Dermis microvascular lymphatic vessel endothelial cell (primary cell): ENCODE measurements around the gene GCNT3. TPM values are rescaled to one million over a fixed set of nuclear protein-coding genes. Genes with fewer than 3 reads are reported as not detected.

Experiments used
- DNase-seq, 2 donors: peaks; one replicate each; pipeline versions ENCODE4 v3.0.0 to v3.0.0-alpha.2; 2010; ENCODE audit warnings: low read depth in 2 of 2
- total RNA-seq: library from RNA; depleted of rRNA; stranded (reverse); fragments of >200 nt; gene quantifications from 2 replicates; pipeline ENCODE4 v1.2.1, GENCODE V29; 2014

Gene GCNT3, protein sequence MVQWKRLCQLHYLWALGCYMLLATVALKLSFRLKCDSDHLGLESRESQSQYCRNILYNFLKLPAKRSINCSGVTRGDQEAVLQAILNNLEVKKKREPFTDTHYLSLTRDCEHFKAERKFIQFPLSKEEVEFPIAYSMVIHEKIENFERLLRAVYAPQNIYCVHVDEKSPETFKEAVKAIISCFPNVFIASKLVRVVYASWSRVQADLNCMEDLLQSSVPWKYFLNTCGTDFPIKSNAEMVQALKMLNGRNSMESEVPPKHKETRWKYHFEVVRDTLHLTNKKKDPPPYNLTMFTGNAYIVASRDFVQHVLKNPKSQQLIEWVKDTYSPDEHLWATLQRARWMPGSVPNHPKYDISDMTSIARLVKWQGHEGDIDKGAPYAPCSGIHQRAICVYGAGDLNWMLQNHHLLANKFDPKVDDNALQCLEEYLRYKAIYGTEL
- total RNA-seq, result not detected in 2 replicates

DNA sequence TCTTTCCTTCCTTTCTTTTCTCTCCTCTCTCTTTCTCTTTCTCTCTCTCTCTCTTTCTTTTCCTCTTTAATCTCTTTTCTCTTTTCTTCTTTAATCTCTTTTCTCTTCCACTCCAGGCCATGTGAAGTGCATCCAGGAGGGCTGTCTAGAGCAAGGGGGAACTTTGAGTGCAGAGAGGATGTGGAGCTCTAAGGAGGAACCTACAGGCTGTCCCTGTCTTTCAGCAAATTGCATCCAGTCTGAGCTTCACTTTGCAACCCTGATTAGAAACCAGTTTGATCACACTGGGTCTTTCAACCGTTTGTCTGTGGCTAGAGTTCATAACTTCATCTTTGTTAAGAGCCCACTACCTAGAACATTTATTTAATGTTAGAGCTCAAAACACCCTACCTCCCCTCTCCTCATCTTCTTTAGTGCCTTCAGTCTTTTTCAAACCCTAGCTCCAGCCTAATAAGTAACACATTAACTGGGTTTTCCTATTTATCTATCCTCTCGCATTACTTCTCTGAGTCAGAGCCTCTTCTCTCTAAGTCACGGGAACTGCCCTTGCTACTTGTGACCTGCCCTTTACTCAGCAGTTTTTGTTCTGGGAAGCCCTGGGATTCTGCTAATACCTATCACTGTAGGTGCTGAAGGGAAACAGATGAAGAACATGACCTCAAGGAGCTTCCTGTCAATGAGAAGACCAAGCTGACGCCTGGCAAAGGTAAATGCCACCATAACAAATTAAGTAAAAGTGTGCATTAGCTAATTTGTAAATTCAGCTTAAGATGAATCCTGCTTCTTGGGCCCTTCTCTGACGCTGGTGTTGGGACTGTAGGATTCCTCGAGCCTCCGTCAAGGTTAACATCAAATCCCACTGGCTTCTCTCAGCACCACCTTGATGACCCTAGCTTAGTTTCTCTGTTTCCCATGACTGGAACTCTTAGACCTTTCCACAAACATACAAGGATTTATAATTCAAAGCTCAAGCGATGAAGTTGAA is at the start of gene GCNT3:
Gene GCNT3, plus strand, starts transcription at position 508 of the 985 bp plus-strand sequence. CDS start 6,456 bp downstream, outside the sequence.
- DNase-seq, result no peak

DNA sequence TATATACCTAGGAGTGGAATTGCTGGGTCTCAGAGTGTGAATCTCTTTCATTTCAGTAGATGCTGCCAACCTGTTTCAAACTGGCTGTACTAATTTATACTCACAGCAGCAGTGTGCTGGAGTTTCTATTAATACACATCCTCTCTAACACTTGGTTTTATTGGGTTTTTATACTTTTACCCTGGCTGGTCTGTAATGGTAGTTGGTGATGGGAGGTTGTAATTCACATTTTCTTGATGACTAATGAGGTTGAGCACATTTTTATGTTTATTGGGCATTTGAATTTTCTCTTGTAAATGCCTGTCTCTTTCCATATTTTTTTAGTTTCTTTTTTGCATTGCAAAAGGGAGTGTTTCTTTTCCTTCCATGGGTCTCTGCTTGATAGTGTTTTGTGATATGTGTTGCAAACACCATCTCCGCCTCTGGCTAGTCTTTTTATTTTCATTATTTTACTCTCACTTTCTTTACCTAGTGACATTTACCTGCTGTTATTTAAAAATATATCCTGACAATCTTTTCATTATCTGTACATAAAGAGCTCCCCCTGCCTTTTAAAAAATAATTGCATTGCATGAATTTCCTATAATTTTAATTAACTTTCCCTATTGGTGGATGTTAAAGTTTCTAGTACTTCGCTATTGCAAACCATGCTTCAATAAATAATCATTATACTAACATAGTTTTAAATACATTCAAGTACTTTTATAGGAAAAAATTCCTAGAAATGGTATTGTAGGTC is 49.0 kb upstream of the GCNT3 start:
- no peak for DNase-seq

DNA sequence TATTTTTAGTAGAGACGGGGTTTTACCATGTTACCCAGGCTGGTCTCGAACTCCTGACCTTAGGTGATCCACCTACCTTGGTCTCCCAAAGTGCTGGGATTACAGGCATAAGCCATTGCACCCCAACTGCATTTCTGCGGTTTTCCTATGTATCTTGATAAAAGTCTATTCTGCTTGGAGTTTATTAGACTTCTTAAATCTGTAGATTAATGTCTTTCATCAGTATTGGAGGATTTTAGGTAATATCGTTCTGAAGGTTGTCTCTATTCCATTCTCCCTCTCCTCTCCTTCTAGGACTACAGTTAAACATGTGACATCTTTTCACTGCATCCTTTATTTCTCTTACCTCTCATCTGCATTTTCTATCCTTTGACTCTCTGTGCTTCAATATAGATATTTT is 46.3 kb upstream of the GCNT3 start:
- no peak for DNase-seq

DNA sequence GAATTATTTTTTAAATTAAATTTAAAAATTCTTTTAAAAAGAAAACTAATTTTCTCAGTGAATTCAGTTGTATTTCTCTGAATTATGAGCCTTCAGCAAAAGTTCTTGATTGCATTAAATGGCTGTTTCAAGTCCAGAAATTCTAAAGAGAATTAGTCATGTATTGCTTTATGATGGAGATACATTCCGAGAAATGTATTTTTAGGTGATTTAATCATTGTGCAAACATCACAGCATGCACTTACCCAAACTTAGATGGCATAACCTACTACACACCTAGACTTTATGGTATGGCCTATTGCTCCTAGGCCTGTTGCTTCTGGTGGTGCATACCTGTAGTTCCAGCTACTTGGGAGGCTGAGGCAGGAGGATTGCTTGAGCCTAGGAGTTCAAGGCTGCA is 44.3 kb upstream of the GCNT3 start:
- no peak for DNase-seq

DNA sequence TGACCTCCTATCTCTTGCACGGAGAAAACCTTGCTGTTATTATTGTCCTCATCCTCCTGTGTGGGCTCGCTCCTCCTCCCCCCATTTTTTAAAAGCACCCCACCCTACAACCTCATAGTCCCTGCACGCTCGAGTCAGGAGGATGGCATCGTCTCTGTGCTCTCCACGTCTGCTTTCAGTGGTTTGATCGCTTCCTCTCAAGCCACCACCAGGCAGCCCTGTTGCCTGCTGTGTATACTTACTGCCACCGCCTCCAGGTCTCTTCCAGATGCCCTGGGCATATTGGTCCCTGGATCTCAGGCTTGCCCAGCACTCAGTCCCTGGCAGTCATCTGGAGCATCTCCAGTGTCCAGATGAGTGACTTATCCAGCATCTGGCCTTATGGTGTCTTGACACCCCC is 42.1 kb upstream of the GCNT3 start:
- no peak for DNase-seq

DNA sequence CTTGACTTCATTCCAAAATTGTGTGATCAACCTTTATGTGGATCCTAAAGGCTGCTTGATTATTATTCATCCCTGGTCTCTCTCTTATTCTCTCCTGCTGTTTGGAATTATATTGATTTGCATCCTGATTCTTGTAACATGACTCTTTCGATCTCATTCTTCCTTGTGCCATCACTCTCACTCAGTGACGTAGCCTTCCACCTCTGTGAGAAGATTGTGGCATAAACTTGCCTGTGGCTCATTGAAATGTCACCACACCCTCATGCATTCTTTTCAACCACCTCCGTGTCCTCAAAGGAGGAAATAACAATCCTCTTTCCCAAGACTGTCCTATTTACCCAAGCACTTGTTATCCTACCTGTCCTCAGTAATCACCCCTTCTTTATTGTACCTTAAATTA is 41.3 kb upstream of the GCNT3 start:
- no peak for DNase-seq

DNA sequence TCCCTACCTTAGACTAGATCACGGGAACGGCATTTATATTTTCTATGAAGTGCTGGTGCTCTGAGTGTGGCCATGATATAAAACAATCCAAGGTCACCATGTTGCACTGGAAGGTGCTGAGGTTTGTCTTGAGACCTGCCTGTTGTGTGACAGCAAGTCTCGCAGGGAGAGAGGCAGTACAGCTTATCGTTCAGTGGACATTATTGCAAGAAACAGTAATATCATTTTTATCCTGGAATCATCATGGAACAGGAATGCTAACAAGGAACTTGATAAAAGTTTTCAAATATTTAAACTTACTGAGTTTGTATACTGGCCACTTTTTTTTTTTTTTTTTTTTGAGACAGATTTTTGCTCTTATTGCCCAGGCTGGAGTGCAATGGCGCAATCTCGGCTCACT is 40.0 kb upstream of the GCNT3 start:
- DNase-seq, result no peak

DNA sequence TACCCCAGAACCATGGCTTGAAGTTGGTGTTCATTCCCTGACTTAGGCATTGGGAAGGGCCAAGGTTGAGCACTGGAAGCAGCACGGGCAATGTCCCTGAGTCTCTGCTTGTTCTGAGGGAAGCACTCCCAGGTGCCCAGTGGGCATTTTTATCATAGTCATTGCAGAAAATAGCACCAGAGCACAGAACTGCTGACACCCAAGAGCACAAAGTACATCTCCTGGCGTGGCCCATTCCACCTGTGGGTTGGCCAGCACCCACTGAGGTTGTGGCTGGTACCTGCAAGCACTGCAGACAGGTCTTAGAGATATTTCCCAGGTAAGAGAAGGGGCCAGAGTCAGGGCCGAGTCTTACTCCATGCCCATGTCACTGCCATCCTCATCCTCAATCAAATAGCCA is 28.5 kb upstream of the GCNT3 start:
- DNase-seq, result no peak

DNA sequence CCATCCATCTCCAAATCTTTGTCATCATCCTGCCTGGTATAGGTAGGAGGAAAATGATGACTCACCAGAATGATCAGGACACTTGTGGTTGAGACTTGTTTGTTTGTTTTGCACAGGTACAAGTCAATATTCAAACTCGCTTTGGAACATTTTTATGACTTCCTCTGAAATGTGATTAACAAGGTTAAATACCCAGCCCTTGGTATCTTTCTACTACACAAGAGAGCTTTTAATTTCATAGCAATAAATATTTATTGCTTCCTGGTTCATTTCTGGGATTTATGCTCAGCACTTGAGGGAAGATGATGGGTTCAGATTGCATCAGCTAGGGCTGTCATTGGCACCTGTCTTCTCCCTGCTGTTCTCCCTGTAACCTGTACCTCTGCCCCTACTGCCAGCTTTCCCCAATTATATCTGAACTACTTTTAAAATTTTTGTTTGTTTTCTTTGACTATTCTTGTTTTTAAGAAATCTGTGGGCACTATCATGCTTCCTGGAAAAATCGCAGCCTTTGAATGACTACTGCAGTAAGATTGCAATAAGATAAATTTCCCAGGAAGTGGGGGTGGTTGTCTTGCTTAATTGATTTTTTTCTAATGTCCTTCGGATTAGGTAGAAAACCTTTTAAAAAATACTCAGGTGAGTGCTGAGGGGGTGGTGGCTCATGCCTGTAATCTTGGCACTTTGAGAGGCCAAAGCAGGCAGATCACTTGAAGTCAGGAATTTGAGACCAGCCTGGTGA is 24.3 kb upstream of the GCNT3 start:
- no peak for DNase-seq

DNA sequence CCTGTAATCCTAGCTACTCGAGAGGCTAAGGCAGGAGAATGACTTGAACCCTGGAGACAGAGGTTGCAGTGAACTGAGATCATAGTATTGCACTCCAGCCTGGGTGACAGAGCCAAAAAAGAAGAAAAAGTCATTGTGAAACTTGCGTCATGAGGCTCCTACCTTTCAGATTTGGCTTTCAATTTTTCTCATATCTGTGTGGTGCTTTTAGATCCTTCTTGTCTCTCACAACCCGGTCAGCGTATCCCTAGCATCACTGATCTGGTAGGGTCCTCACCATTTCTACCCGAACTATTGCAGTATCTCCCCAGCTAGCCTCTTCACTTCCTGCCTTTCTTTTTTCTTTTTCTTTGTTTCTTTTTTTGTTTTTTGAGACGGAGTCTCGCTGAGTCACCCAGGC is 21.6 kb upstream of the GCNT3 start:
- no peak for DNase-seq

DNA sequence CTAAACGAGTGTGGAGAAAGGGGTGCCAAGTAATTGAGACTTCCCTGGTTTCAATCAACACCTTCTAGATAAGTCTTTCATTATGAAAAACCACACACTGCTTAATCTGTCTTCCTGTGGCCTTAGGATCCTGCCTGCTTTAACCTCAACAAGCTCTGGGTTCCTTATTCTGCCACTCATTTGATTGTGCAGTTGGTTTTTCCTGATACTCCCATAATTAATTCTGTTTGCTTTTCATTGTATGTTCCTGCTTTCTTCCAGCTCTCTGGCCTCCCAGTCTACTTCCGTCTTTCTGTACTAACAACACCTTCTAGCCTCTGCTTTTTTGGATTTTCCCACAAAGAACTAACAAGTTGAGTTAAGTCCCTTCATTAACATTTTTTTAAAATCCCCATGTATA is 20.2 kb upstream of the GCNT3 start:
- no peak for DNase-seq

DNA sequence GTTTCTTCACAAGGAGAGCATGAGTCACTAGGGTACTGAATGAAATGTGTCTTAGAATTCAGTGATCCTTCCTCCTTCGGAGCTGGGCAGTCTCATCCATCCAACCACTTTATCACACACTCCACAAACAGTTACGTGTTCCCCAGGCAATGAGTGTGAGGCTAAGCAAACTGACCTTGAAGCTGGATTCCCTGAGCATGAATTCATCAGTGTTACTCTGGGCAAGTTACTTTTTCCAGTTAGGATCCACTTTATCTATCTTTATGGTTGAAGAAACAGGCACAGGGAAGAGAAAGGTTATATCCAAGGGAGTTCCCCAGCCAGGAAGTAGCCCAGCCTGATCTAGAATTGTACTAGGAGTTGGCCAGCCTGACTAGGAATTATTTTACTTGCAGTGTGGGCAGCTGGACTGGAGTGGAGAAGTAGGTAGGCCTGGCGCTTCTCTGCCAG is 17.1 kb upstream of the GCNT3 start:
- DNase-seq, result no peak

DNA sequence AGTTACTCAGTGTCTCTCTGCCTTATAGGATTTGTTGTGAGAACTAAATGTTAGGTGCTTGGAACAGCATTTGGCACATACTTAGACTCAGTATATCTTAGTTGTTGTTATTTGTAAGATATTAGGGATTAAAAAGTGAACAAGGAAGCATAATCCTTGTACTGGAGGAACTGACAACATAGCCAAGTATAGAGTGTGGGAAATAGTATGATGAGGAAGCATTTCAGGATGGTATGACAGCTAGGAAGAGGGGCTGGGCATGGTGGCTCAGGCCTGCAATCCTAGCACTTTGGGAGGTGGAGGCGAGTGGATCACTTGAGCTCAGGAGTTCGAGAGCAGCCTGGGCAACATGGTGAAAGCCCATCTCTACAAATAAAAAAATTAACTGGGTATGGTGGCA is 16.6 kb upstream of the GCNT3 start:
- DNase-seq, result no peak

DNA sequence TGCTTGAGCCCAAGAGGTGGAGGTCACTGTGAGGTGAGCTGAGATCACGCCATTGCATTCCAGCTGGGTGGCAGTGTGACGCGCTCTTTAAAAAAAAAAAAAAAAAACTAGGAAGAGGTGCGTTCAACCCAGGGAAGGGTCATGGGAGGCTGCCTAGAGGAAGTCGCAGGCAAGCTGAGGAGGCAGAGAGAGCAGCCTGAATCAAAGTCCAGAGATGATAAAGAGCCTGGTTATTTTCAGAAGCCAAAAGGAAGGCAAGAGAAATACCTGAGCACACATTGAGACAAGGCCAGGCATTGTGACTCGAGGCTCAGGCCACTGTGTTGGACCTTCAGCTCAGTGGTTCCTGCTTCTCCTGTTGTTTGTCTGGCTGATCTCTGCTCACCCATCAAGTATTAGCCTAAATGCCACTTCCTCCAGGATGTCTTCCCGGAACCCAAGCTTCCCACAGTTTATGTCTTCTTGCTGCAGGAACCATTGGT is 16.1 kb upstream of the GCNT3 start:
- no peak for DNase-seq

DNA sequence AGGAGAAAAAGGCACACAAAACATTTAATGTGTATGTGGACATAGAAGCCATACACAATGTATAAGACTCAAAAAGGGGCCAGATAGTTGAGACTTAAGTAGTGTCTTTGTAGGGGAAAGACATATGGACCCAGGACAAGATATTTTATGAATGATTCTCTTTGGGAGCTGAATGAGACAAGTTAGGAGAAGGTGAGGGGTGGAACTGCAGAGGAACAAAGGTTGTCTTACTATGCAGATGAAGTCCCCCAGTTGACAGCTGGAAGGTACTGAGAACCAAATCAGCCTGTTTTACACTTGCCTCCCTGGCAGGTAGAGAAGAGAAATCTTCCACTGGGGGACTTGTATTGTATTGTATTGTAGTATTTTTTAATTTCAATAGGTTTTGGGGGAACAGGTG is 14.9 kb upstream of the GCNT3 start:
- DNase-seq, result no peak

DNA sequence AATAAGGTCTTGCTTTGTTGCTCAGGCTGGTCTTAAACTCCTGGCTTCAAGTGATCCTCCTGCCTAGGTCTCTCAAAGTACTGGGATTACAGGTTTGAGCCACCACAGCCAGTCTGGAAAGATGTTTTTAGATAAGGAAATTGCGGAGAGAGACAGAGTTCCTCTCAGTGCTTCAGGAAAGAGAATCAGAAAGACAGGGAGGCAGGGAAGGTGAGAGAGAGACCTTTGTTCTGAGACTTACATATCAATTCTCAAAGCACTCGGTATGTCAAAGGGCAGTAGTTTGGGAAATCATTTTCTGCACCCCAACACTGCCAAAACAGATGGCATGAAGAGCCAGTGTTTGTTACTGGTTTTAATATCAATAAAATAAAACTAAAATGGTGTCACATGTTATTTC is 13.1 kb upstream of the GCNT3 start:
- no peak for DNase-seq

DNA sequence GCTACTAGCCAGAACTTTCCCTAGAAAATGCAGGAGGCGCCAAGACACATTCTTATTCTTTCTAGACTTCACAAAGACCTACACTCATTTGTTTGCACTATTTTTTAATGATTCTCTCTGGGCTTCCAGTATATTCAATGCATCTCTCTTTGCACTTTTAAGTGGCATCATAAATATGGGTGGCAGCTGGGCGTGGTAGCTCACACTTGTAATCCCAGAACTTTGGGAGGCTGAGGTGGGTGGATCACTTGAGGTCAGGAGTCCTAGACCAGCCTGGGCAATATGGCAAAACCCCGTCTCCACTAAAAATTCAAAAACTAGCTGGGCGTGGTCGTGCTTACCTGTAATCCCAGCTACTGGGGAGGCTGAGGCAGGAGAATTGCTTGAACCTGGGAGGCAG is 5.6 kb upstream of the GCNT3 start:
- no peak for DNase-seq

DNA sequence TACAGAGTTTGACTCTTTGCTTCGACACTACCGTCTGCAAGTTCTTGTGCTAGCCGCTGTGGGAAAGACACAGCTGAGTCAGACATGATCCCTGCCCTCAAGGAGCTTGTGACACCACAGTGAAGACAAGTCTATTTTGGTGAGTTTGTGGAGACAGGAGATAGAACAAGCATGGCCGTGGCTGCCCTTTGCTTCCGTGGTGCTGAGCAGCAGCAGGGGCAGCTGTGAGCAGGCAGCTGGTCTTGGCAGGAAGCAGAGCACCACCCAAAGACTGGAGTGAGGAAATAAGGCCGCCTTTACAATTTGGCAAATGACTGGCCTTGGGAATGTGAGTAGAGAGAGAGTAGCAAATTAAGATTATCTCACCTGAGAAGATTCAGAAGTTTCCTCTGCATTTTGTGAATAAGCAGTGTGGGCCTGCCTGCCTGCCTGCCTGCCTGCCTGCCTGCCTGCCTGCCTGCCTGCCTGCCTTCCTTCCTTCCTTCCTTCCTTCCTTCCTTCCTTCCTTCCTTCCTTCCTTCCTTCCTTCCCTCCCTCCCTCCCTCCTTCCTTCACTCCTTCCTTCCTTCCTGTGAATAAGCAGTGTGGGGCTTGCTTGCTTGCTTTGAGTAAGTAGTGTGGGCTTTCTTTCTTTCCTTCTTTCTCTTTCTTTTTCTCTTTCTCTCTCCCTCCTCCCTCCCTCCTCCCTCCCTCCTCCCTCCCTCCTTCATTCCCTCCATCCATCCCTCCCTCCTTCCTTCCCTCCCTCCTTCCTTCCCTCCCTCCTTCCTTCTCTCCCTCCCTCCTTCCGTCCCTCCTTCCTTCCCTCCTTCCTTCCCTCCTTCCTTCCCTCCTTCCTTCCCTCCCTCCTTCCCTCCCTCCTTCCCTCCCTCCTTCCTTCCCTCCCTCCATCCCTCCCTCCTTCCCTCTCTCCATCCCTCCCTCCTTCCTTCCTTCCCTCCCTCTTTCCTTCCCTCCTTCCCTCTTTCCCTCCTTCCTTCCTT is 1.6 kb upstream of the GCNT3 start:
- no peak for DNase-seq

DNA sequence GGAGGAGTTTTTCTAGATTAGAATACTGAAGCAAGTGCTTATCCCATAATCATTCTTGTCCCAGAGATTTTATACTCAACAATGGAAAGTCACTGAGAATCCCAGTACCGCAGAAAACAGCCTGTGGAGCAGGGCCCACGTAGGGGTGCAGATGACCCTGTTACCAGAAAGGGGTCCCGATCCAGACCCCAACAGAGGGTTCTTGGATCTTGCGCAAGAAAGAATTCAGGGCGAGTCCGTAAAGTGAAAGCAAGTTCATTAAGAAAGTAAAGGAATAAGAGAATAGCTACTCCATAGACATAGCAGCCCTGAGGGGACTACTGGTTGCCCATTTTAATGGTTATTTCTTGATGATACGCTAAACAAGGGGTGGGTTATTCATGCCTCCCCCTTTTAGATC is 2.6 kb downstream of the GCNT3 start:
- no peak for DNase-seq

DNA sequence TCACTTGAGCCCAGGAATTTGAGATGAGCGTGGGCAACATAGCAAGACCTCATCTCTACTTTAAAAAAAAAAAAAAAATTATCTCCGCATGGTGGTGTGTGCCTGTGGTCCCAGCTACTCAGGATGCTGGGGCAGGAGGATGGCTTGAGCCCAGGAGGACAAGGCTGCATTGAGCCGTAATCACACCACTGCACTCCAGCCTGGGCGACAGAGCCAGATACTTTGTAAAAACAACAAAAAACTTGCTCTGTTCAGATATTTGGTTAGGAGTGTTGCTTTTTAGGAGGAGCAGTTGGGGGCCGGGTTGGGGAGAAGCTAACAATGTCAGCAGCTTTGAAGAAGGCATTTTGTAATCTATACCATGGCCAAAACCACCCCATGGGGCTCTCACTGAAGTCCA is 4.1 kb downstream of the GCNT3 start:
- no peak for DNase-seq
